Activated naive CD4-positive, alpha-beta T cell treated with anti-CD3 and anti-CD28 coated beads, Interleukin-2, amount 50 U/mL, for 16 hours (primary cell): ENCODE results near the gene HLX.

Experiments used
- DNase-seq: peaks from one replicate; pipeline ENCODE4 v3.0.0-alpha.2; 2020

HLX gene

GRCh38 chr1:220900842-220901241 lies 21.6 kb downstream of the HLX start:
- DNase-seq, result no peak

DNA sequence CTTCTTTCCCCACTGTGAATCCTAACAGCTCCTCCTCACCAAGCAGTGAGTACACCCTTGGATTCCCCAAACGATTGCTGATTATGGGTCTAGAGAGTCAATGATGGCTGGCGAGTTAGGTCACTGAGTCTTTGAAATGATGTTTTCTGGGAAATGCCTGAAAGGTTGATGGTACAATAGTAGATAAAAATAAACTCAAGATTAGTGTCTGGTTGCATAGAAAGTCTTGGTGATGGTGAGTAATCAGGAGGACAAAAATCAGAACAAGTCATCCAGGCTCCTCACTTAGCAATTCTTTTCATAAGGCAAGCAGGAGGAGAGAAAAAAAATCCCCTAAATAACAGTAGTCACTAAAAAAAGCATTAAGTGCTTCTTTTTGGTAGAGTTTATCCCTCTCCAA lies 22.6 kb downstream of the HLX start:
- DNase-seq, result no peak

DNA sequence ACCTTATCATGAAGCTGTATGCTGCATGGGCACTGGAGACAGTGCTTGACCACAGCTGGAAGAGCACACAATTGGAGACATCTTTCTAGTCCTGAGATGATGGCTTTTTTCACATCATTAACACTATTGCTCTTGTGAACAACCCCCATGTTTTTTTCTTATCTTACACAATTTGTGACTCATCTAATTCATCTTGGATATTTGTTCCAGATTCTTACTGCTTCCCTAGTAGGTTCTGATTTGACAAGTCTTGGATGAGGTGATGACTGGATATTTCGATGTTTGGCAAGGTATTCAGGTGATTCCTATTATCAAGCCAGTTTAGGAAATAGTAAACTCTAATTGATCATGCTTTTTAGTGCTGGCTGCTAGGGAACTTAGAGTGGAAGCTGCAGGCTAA lies 23.7 kb downstream of the HLX start:
- DNase-seq, result no peak

GRCh38 chr1:220904876-220905275 lies 25.6 kb downstream of the HLX start:
- DNase-seq, result no peak

GRCh38 chr1:220905650-220906560 lies 26.7 kb downstream of the HLX start:
- DNase-seq, result no peak

GRCh38 chr1:220906561-220907334 lies 27.5 kb downstream of the HLX start:
- DNase-seq, result no peak

- DNase-seq, result no peak
Measured at GRCh38 chr1:220908757-220909156, 29.5 kb downstream of the HLX start.

GRCh38 chr1:220910021-220910420 lies 30.8 kb downstream of the HLX start:
- no peak for DNase-seq

DNA sequence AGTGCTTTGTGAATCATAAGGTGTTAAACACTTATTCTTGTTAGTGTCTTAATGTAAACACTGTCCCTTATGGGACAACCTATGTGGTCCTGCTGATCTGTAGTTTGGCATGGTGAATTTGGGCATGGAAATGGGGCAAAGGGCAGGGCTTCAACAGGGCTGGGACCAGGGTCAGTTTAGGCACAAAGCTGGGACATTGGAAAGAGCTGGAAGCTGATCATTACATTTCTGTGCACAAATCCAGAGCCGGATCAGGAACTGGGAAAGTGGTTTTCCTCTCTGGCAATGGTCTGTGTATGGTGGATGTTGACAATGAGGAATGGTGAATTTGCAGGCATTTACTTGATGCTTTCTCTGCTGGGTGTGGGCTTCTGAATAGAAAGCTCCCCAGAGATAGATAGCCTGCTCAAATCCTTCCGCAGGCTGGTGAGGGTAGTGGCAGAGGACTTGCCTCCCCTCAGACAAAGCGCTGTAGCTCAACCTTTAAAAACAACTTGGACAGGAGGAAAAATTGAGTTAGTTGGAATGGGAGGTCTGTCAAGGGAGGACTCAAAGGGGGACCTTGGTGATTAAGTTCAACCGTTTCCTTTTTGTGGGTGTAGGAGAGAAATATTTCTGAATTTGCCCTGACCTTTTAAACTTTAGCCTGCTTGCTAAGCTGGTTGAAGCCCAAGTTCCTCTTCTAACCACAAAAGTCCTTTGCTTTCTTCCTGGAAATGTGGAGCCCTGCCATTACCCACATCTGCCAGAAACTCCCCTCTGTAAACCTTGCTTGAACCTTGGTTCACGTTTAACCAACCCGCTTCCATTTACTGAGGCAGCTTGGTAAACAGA lies 35.3 kb downstream of the HLX start:
- DNase-seq, result no peak

DNA sequence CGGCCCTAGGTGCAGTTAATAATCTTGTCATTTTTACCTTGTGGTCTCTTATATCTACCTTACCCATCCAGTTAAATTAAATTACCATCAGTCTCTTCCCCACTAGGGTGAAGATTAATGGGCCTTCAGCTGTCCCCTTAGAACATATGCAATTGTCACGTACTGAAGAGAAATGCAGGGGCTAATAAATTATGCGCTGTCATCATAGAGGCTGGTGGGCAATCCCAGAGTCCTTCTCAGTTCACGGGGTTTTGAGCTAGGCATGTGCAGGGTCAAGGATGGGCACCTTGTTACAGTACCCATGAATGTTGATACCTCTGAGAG lies 35.8 kb downstream of the HLX start:
- DNase-seq, result no peak

DNA sequence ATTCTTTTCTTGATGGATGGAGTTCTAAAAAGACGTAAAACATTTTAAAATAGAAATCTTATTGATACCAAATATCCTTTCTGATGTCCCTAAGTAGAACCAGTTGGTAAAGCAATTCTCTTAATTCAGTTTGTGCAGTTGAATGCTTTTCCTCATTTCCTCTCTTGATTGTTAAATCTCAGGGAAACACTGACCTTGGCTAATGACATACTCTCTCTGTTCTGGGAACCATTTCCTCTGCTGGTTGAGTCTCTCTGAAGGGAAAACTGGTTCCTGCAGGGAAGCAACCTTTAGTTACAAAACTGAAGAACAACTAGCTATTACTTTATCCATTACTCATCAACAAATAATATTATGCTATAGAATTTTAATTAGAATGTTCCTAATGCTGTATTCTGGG lies 36.7 kb downstream of the HLX start:
- DNase-seq, result no peak

DNA sequence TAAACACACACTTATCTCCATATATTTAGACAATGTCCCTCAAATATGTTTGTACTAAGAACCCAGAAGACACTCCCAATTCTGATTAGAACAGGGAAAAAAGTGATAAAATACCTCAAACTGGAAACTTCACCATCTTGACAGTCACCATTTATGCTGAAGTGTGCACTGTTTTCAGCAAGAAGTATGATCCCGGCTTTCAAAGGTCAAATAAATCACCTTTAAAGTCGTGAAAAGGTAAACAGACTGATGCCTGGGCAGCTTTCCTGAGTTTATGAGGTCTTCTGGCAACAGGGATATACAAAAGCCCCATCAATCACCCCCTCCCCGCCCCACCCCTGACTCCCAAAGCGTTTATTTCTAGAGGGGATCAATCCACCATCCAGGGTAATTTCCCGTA lies 37.9 kb downstream of the HLX start:
- no peak for DNase-seq

- DNase-seq, result no peak
Measured at GRCh38 chr1:220917535-220918209, 38.4 kb downstream of the HLX start.

DNA sequence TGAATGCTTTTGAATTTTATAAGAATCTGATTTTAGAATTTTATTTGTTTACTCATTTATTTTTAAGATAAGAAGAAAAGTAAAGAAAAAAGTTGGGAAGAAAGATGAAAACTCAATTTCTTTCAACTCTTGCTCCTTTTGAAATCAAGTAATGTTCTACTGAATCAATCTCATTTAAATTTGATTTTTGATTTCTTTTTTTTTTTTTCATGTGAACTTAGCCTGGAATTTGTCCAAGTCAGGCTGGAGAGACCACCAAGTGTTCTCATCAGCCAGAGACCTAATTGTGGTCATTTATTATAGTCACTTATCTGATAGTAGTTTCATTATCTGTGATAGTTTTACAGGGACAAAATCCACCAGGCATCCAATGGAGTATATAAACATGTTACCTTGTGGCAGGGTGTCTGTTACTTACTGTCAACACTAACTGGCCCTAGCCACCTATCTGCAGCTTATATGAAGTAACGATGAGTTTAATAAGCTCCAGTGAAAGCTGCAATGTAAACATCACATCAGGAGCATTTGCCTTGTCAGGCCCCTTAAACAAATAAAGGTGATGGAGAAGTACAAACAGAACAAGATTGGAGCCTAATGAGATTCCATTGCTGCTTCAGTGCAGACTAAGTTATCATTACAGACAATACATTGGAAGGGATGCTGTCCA lies 39.2 kb downstream of the HLX start:
- no peak for DNase-seq

- no peak for DNase-seq
Measured at GRCh38 chr1:220920967-220921366, 41.7 kb downstream of the HLX start.

DNA sequence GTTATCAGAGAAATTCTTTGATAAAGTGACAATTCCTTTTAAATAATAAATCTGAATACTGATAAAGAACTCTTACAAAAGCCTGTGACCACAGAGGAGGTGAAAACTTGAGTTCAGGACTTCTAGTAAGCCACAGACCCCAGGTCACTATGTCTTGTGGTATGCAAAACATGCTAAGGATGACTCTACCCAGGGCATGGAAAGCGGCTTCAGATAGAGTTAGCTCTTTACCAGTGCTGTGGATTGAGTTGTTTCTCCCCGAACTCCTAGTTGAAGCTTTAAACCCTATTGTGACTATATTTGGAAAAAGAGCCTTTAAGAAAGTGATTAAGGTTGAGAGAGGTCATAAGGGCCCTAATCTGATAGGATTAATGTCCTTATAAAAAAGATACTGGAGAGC lies 42.3 kb downstream of the HLX start:
- DNase-seq, result no peak

- DNase-seq, result no peak
Measured at GRCh38 chr1:220921971-220922635, 42.9 kb downstream of the HLX start.

DNA sequence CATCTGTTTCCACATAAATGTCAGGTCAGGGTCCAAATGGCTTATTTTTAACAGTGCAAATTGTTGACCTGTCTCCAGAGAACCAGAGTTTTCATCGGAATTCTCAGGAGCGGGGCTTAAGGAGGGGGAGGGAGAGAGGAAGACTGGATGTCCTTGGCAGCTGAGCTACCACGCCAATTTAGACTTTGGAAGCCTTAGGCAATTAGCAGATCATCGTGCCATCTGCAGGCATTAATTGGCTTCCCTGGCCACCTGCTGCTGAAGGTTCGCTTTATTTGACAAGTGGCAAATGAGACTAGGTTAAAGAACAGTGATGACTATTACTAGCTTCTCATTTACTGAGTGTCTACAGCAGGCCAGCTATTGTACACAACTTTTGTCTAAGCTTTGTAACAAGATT lies 43.7 kb downstream of the HLX start:
- no peak for DNase-seq

DNA sequence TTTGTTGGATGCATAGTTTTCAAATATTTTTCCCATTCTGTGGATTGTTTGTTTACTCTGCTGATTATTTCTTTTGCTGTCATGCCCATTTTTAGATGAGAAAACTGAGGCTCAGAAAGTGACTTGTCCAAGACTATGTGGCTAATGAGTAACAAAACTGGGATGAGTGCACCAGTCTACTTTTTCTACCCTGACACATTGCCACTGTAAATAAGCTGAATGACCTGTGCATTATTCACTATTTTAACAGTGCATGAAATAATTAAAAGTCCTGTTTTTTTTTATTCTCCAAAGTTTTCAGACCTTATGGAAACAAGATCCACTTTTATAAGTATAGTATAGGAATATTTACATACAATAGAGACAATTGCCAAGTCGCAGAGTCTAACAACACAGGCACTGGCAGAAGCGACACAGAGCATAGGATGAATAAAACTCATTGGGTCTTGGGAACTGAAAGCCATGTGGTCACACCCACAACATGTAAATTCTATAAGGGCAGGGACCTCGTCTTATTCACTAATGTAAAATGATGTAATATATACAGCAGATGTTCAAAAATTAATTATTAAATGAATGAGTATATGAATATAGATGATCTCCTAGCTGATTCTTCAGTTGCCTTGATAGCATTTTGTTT lies 45.2 kb downstream of the HLX start:
- no peak for DNase-seq

DNA sequence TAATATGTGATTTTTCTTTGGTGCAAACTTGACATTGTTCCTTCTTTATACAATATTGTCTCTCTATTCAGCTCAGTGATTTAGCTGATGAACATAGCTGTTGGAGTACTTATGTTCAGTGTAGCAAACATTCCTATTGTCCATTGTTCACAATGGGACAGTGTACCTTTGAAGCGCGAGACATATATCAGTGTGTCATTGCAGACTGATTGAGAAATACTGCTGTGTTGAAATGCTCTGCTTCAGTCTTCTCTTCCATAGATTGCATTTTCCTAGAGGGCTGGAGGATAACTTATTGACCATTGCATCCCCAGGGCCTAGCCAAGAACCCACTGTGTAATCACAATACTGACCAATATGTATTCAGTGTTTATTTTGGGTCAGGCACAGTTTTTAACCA lies 46.5 kb downstream of the HLX start:
- no peak for DNase-seq

GRCh38 chr1:220926146-220926545 lies 46.9 kb downstream of the HLX start:
- no peak for DNase-seq
